ENCODE results near the gene ETS1.

The ETS1 gene

GRCh38 chr11:128500493-128500892 lies 86.9 kb downstream of the ETS1 start:
- Histone ChIP-seq H3K27me3 (ENCODE audit: low read depth, low read length) (no peaks in the 10 kb centered on the region), H3K4me1 (ENCODE audit: low read length) (peaks cover 47% of the 10 kb centered on the region), H2AFZ (ENCODE audit: low read depth, low read length) (no peak overlapping the region), H3K79me2 (ENCODE audit: low read length) (peaks cover 96% of the 10 kb centered on the region), H4K20me1 (ENCODE audit: insufficient read depth, low read length) (peaks cover 73% of the 10 kb centered on the region), H3K4me3 (ENCODE audit: low read length) (no peak overlapping the region), H3K9me3 (ENCODE audit: insufficient read depth, low read length) (no peaks in the 10 kb centered on the region), H3K27ac (ENCODE audit: low read length) (no peak overlapping the region), H3K9ac (ENCODE audit: low read length) (no peak overlapping the region), H3K36me3 (replicated peaks; ENCODE audit: low read depth, low read length) (peaks cover 20% of the 10 kb centered on the region), H3K4me2 (ENCODE audit: low read length) (no peak overlapping the region)
- TF ChIP-seq CTCF (IDR thresholded peaks at IDR 0.05; ENCODE audit: low read depth, low read length): no peak
- TF ChIP-seq EZH2phosphoT487 (IDR thresholded peaks at IDR 0.05; ENCODE audit: low read depth): no peak

- Histone ChIP-seq H3K9ac (ENCODE audit: low read length) (no peak overlapping the region), H3K27me3 (ENCODE audit: low read depth, low read length) (no peaks in the 10 kb centered on the region), H3K4me1 (ENCODE audit: low read length) (peaks cover 54% of the 10 kb centered on the region), H4K20me1 (ENCODE audit: insufficient read depth, low read length) (peaks cover 65% of the 10 kb centered on the region), H3K4me2 (ENCODE audit: low read length) (no peak overlapping the region), H3K79me2 (ENCODE audit: low read length) (peaks cover 96% of the 10 kb centered on the region), H2AFZ (ENCODE audit: low read depth, low read length) (no peak overlapping the region), H3K36me3 (replicated peaks; ENCODE audit: low read depth, low read length) (peaks cover 21% of the 10 kb centered on the region), H3K27ac (ENCODE audit: low read length) (no peak overlapping the region), H3K9me3 (ENCODE audit: insufficient read depth, low read length) (no peaks in the 10 kb centered on the region), H3K4me3 (ENCODE audit: low read length) (no peak overlapping the region)
- TF ChIP-seq CTCF (IDR thresholded peaks at IDR 0.05; ENCODE audit: low read depth, low read length) (no peak), EZH2phosphoT487 (IDR thresholded peaks at IDR 0.05; ENCODE audit: low read depth) (no peak)
Measured at GRCh38 chr11:128499613-128500253, 87.6 kb downstream of the ETS1 start.

GRCh38 chr11:128498721-128499245 lies 88.6 kb downstream of the ETS1 start:
- Histone ChIP-seq H3K27me3 (ENCODE audit: low read depth, low read length) (no peaks in the 10 kb centered on the region), H3K4me1 (ENCODE audit: low read length) (peaks cover 62% of the 10 kb centered on the region), H4K20me1 (ENCODE audit: insufficient read depth, low read length) (peaks cover 64% of the 10 kb centered on the region), H3K27ac (ENCODE audit: low read length) (no peak overlapping the region), H2AFZ (ENCODE audit: low read depth, low read length) (no peak overlapping the region), H3K9me3 (ENCODE audit: insufficient read depth, low read length) (no peaks in the 10 kb centered on the region), H3K4me2 (ENCODE audit: low read length) (peak overlapping the region; percentile 99; the same call in 1 of the 2 replicates), H3K4me3 (ENCODE audit: low read length) (no peak overlapping the region), H3K36me3 (replicated peaks; ENCODE audit: low read depth, low read length) (peaks cover 23% of the 10 kb centered on the region), H3K79me2 (ENCODE audit: low read length) (peaks cover 96% of the 10 kb centered on the region), H3K9ac (ENCODE audit: low read length) (no peak overlapping the region)
- TF ChIP-seq CTCF (IDR thresholded peaks at IDR 0.05; ENCODE audit: low read depth, low read length) (no peak), EZH2phosphoT487 (IDR thresholded peaks at IDR 0.05; ENCODE audit: low read depth) (no peak)

- peaks cover 96% of the 10 kb centered on the region for H3K79me2 ChIP-seq (ENCODE audit: low read length)
- H3K4me2 ChIP-seq (ENCODE audit: low read length): peak overlapping the region; percentile 99
- peak overlapping the region; percentile 86 for H3K27ac ChIP-seq (ENCODE audit: low read length)
- H3K4me3 ChIP-seq (ENCODE audit: low read length): peak overlapping the region; percentile 72
- H3K36me3 ChIP-seq (replicated peaks; ENCODE audit: low read depth, low read length): peaks cover 32% of the 10 kb centered on the region
- H2AFZ ChIP-seq (ENCODE audit: low read depth, low read length): no peak overlapping the region
- H4K20me1 ChIP-seq (ENCODE audit: insufficient read depth, low read length): peaks cover 58% of the 10 kb centered on the region
- H3K27me3 ChIP-seq (ENCODE audit: low read depth, low read length): no peaks in the 10 kb centered on the region
- no peaks in the 10 kb centered on the region for H3K9me3 ChIP-seq (ENCODE audit: insufficient read depth, low read length)
- H3K4me1 ChIP-seq (ENCODE audit: low read length): peaks cover 70% of the 10 kb centered on the region
- H3K9ac ChIP-seq (ENCODE audit: low read length): peak overlapping the region; percentile 63
- TF ChIP-seq CTCF (IDR thresholded peaks at IDR 0.05; ENCODE audit: low read depth, low read length) (no peak), EZH2phosphoT487 (IDR thresholded peaks at IDR 0.05; ENCODE audit: low read depth) (no peak)
Measured at GRCh38 chr11:128497776-128498095, 89.6 kb downstream of the ETS1 start.
